Skeletal muscle tissue (tissue), 4 donors: ENCODE results near the gene DHX30. TPM values are rescaled to one million over a fixed set of nuclear protein-coding genes. Genes with fewer than 3 reads are reported as not detected.

Source experiments
- H3K27ac ChIP-seq: one replicate; pipeline ENCODE4 v1.7.0; 2013; ENCODE audit warnings: mild to moderate bottlenecking, low read depth, low read length, inconsistent platforms
- H3K27me3 ChIP-seq, 3 donors: one replicate each; pipeline ENCODE4 v1.7.0; 2013; ENCODE audit warnings: low read length in 3 of 3; ENCODE audit not compliant: control insufficient read depth in 3 of 3, insufficient read depth in 3 of 3
- H3K36me3 ChIP-seq, 3 donors: one replicate each; pipeline ENCODE4 v1.7.0; 2013; ENCODE audit warnings: low read length in 3 of 3; ENCODE audit not compliant: control insufficient read depth in 3 of 3, insufficient read depth in 3 of 3
- H3K4me1 ChIP-seq, 3 donors: one replicate each; pipeline ENCODE4 v1.7.0; 2013; ENCODE audit warnings: low read length in 3 of 3, mild to moderate bottlenecking in 3 of 3; ENCODE audit not compliant: control insufficient read depth in 3 of 3, insufficient read depth in 3 of 3
- H3K4me3 ChIP-seq, 3 donors: one replicate each; pipeline ENCODE4 v1.7.0; 2013; ENCODE audit warnings: low read length in 3 of 3
- H3K9ac ChIP-seq, 3 donors: one replicate each; pipeline ENCODE4 v1.7.0; 2013; ENCODE audit warnings: low read length in 3 of 3, mild to moderate bottlenecking in 3 of 3, moderate library complexity in 2 of 3, low read depth in 1 of 3
- H3K9me3 ChIP-seq, 3 donors: one replicate each; pipeline ENCODE4 v1.7.0; 2013; ENCODE audit warnings: low read length in 3 of 3; ENCODE audit not compliant: control insufficient read depth in 3 of 3
- total RNA-seq: library from RNA; depleted of rRNA; stranded (reverse); fragments of >200 nt; gene quantifications from one replicate; pipeline ENCODE4 v1.2.3, GENCODE V29; 2014
- donor health status: Osteomylitis.

The DHX30 gene
- total RNA-seq, 1 donor from 2014 or later = 39.7 TPM

GRCh38 chr3:47851888-47852603 lies 49.1 kb downstream of the DHX30 start:
- Histone ChIP-seq H3K9ac (no peak overlapping the region), H3K27me3 (no peaks in the 10 kb centered on the region), H3K4me3 (no peak overlapping the region), H3K27ac (no peak overlapping the region), H3K9me3 (no peaks in the 10 kb centered on the region), H3K4me1 (peaks cover 21 to 27% (median 23%) of the 10 kb centered on the region in 3 donors), H3K36me3 (peaks cover 81 to 91% (median 88%) of the 10 kb centered on the region in 3 donors)

DNA sequence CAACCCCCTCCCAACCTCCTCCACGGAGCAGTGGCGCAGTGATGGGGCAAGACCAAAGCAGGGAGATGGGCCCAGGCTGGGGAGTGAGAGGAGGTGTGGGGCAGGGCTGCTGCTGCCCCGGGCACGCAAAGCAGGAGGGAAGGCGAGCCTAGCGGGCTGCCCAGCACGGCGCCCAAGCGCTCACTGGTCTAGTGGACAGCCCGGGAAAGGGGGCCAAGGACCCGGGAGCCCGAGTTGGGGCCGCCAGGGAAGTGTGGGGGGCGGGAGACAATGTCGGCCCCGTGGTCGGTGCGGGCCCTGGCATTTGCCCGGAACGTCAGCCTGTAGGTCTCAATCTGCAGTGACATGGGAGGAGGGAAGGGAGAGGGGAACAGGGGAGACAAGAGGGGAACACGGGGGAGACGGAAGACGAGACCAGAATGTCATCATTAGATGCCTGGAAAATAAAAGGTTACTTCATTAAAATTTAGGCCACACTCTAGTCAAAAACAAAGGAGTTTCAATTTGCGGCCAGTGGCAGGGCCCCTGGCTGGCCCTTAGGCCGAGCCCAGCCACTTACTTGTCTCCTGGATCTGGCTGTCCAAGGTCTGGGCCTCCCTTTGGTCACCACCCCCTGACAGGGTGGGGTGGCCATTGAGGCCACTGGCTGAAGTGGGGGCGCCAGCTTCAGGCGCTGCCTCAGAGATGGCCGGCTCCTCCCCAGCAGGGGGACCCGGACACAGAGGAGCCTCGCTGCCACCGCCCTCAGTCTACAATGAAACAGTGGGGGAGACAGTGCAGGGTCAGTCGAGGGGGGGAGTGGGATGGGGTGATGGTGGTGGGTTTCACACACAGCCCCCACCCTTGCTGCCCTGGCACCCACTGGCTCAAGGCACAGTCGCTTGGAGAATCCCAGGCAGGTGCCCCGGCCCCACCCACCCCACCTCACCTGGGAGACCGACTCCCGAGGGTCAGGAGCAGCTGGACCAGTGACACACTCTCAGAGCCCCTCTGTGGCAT lies 50.0 kb downstream of the DHX30 start:
- no peaks in the 10 kb centered on the region for H3K27me3 ChIP-seq
- H3K9me3 ChIP-seq = no peaks in the 10 kb centered on the region
- no peak overlapping the region for H3K4me3 ChIP-seq
- no peak overlapping the region for H3K9ac ChIP-seq
- H3K36me3 ChIP-seq = peaks cover 77 to 86% (median 85%) of the 10 kb centered on the region in 3 donors
- peaks cover 26 to 32% (median 27%) of the 10 kb centered on the region in 3 donors for H3K4me1 ChIP-seq
- H3K27ac ChIP-seq = no peak overlapping the region

GRCh38 chr3:47854267-47854666 lies 51.3 kb downstream of the DHX30 start:
- Histone ChIP-seq H3K27ac (no peak overlapping the region), H3K9ac (no peak overlapping the region), H3K36me3 (peaks cover 75 to 78% (median 77%) of the 10 kb centered on the region in 3 donors), H3K9me3 (no peaks in the 10 kb centered on the region), H3K4me1 (peaks cover 26 to 31% (median 27%) of the 10 kb centered on the region in 3 donors), H3K4me3 (no peak overlapping the region), H3K27me3 (no peaks in the 10 kb centered on the region)

DNA sequence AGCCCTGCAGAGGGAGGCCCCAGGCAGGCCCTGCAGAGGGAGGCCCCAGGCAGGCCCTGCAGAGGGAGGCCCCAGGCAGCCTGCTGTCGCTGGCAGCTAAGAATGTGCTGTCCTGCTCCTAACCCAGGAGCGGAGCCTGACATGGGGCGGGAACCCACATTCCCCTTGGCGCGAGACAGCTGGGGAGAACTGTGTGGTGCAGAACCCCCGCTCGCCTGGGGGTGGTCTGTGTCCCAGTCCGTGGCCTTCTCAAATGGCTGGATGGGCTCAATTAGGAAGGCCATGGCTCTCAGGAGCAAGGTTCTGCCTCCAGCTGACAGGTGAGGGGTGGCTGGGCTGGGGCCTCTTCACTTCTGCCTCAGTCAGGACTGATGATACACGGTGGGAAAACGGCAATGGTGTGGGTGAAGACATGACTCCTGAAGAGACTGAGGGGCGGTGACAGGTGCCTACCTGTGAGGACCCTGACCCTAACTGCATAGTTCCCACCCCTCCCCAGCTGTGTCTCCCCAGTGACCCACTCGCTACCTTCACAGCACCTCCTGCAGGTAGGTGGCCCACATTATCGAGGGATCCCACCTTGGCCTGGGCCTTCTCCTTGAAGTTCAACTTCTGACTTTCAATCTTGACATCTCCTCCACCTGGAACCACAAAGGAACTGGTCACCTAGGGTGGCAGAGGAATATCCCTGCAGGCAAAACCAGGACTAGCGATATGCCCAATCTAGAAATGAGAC lies 52.0 kb downstream of the DHX30 start:
- Histone ChIP-seq H3K9ac (peak overlapping the region in 1 of 3 donors; percentile 63), H3K27me3 (no peaks in the 10 kb centered on the region), H3K27ac (no peak overlapping the region), H3K9me3 (no peaks in the 10 kb centered on the region), H3K4me3 (no peak overlapping the region), H3K36me3 (peaks cover 73 to 76% (median 74%) of the 10 kb centered on the region in 3 donors), H3K4me1 (peaks cover 24 to 29% (median 27%) of the 10 kb centered on the region in 3 donors)

- peak overlapping the region; percentile 43 for H3K27ac ChIP-seq
- no peak overlapping the region for H3K4me3 ChIP-seq
- H3K9me3 ChIP-seq = no peaks in the 10 kb centered on the region
- peaks cover 67 to 75% (median 70%) of the 10 kb centered on the region in 3 donors for H3K36me3 ChIP-seq
- H3K9ac ChIP-seq = peak overlapping the region in 2 of 3 donors; percentile 28 to 63
- no peaks in the 10 kb centered on the region for H3K27me3 ChIP-seq
- H3K4me1 ChIP-seq = peaks cover 24 to 29% (median 27%) of the 10 kb centered on the region in 3 donors
Observed at GRCh38 chr3:47855461-47856383, 52.8 kb downstream of the DHX30 start.

DNA sequence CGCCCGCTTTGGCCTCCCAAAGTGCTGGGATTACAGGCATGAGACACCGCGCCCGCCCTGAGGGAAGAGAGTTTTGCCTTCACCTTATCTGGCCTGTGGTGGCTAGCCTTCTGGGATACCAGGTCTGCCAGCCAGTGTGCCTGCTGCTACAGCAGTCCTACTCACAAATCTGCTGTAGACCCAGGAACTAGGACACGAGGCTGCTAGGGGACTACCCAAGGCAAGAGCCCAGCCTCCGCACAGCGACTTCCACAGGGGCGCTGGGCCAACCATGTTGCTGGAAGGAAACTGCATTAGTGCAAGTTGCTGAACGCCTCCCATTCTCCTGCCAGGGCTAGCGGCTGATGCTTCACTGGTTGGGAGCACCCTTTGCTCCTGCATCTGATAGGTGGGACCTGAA lies 53.7 kb downstream of the DHX30 start:
- Histone ChIP-seq H3K36me3 (peaks cover 62 to 67% (median 62%) of the 10 kb centered on the region in 3 donors), H3K9ac (peak overlapping the region in 2 of 3 donors; percentile 54 to 73), H3K9me3 (no peaks in the 10 kb centered on the region), H3K4me3 (peak overlapping the region in 1 of 3 donors; percentile 45), H3K27ac (peak overlapping the region; percentile 43), H3K4me1 (peaks cover 24 to 29% (median 27%) of the 10 kb centered on the region in 3 donors), H3K27me3 (no peaks in the 10 kb centered on the region)

- peak overlapping the region in 1 of 3 donors; percentile 35 for H3K4me3 ChIP-seq
- H3K9ac ChIP-seq = peak overlapping the region in 1 of 3 donors; percentile 73
- H3K36me3 ChIP-seq = peaks cover 57 to 62% (median 58%) of the 10 kb centered on the region in 3 donors
- H3K4me1 ChIP-seq = peaks cover 24 to 29% (median 27%) of the 10 kb centered on the region in 3 donors
- H3K27me3 ChIP-seq = no peaks in the 10 kb centered on the region
- H3K27ac ChIP-seq = peak overlapping the region; percentile 43
- no peaks in the 10 kb centered on the region for H3K9me3 ChIP-seq
Observed at GRCh38 chr3:47857151-47857550, 54.2 kb downstream of the DHX30 start.

DNA sequence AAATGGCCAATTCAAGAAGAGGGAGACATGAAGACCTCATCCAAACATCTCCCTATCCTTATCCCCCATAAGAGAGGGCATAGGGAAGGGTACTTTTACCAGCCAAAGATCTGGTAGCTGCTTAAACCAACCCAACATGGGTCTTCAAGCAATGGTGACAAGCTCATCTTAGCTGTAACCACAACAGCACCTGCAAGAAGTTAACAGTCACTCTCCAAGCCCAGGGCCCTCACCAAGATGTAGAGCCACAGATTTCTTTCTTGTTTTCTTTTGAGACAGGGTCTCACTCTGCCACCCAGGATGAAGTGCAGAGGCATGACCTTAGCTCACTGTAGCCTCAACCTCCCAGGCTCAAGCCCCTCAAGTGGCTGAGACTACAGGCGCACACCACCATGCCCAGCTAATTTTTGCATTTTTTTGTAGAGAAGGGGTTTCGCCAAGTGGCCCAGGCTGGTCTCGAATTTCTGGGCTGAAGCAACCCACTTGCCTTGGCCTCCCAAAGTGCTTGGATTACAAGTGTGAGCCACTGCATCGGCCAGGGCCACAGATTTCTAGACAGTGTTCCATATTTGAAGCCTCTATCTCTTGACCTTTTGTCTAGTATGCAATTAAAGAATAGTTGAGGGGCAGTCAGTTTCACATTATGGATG lies 57.1 kb downstream of the DHX30 start:
- Histone ChIP-seq H3K27me3 (no peaks in the 10 kb centered on the region), H3K9ac (no peak overlapping the region), H3K36me3 (peaks cover 44 to 49% (median 45%) of the 10 kb centered on the region in 3 donors), H3K27ac (no peak overlapping the region), H3K4me3 (no peak overlapping the region), H3K4me1 (peaks cover 24 to 26% (median 25%) of the 10 kb centered on the region in 3 donors), H3K9me3 (no peaks in the 10 kb centered on the region)
